Uterus (tissue), 4 donors: ENCODE measurements around the gene ST6GALNAC5. TPM values are rescaled to one million over a fixed set of nuclear protein-coding genes. Genes with fewer than 3 reads are reported as not detected.

Experiments used
- DNase-seq, 2 donors: peaks; one replicate each; pipeline ENCODE4 v3.0.0-alpha.2; 2019 to 2020
- H3K27ac ChIP-seq, 2 donors: fragments of 200-600 bp; sonication (generic); 1 replicate in 1 of 2; 2 replicates in 1 of 2; pipeline ENCODE4 v1.5.1; 2016 to 2018
- H3K27me3 ChIP-seq, 2 donors: fragments of 200-600 bp; sonication (generic); one replicate each; pipeline ENCODE4 v1.5.1; 2018 to 2019; ENCODE audit warnings: control low read depth in 1 of 2
- H3K36me3 ChIP-seq, 2 donors: fragments of 200-600 bp; sonication (generic); one replicate each; pipeline ENCODE4 v1.5.1; 2019; ENCODE audit warnings: control low read depth in 1 of 2
- H3K4me1 ChIP-seq, 2 donors: fragments of 200-600 bp; sonication (generic); one replicate each; pipeline ENCODE4 v1.5.1; 2018 to 2019; ENCODE audit warnings: control low read depth in 1 of 2
- H3K4me3 ChIP-seq, 2 donors: fragments of 200-600 bp; sonication (generic); 1 replicate in 1 of 2; 2 replicates in 1 of 2; pipeline ENCODE4 v1.5.1; 2018 to 2019; ENCODE audit warnings: mild to moderate bottlenecking in 1 of 2
- H3K9me3 ChIP-seq, 2 donors: fragments of 200-600 bp; sonication (generic); one replicate each; pipeline ENCODE4 v1.5.1; 2019; ENCODE audit warnings: control low read depth in 1 of 2
- CTCF ChIP-seq, 4 experiments: fragments of 200-600 bp in 2 of 4; fragments of 450-650 bp in 2 of 4; sonication (generic) in 2 of 4; IDR thresholded peaks; one replicate each; pipeline ENCODE4 v1.5.1; 2016 to 2019; ENCODE audit warnings: antibody characterized with exemption in 4 of 4, mild to moderate bottlenecking in 2 of 4, moderate library complexity in 1 of 4
- POLR2A ChIP-seq, 2 donors: fragments of 450-650 bp; IDR thresholded peaks; one replicate each; pipeline ENCODE4 v1.6.1; 2016; ENCODE audit warnings: antibody characterized with exemption in 2 of 2, mild to moderate bottlenecking in 1 of 2, moderate library complexity in 1 of 2
- intact Hi-C: fragments of 100-400 bp; cut with DNase I; formaldehyde crosslinking; loops from one replicate; pipeline ENCODE4 v1.15.1; 2023; ENCODE audit warnings: low total_unique reads
- total RNA-seq, 4 donors: library from RNA; depleted of rRNA in 3 of 4; stranded (reverse); fragments of >200 nt in 3 of 4; gene quantifications; one replicate each; pipeline versions ENCODE4 v1.1.0 to v1.2.4, GENCODE V29; 2014 to 2023
- donor health status: DM: yes; HTN: yes; CAD: no.

The ST6GALNAC5 gene
- total RNA-seq, 4 donors from 2014 or later = 1.4 to 6.4 TPM; not detected in 2

DNA sequence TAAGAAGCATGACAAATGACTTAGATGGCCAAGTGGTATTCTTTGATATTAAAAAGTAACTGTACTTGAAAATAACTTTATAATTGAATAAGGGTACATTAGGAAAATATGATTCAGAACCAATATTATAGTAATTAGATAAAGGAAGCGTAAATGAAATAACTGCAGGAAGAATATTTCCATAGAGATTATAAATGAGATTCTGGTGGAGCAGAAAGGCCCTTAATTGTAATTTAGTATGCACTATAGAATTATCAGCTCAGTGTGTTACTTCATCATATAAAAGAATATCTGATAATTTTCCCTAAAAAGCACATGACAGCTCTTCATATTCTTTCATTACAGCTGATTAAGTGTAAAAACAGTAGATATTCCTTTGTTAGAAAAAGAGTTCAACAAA lies 180.3 kb downstream of the ST6GALNAC5 start:
- intact Hi-C loops = no loop called here
- Histone ChIP-seq H3K4me1 (no peaks in the 10 kb centered on the region), H3K27me3 (no peaks in the 10 kb centered on the region), H3K27ac (no peak overlapping the region), H3K9me3 (no peaks in the 10 kb centered on the region), H3K36me3 (no peaks in the 10 kb centered on the region), H3K4me3 (no peak overlapping the region)
- TF ChIP-seq CTCF (IDR thresholded peaks at IDR 0.05) (no peak), POLR2A (IDR thresholded peaks at IDR 0.05) (no peak)
- DNase-seq = no peak

GRCh38 chr1:77047978-77048614 lies 180.8 kb downstream of the ST6GALNAC5 start:
- DNase-seq = no peak
- H3K4me1 ChIP-seq = no peaks in the 10 kb centered on the region
- no peak overlapping the region for H3K4me3 ChIP-seq
- H3K27ac ChIP-seq = no peak overlapping the region
- no peak for TF ChIP-seq POLR2A (IDR thresholded peaks at IDR 0.05)
- no peak for TF ChIP-seq CTCF (IDR thresholded peaks at IDR 0.05)
- H3K27me3 ChIP-seq = no peaks in the 10 kb centered on the region
- H3K9me3 ChIP-seq = no peaks in the 10 kb centered on the region
- intact Hi-C loops = no loop called here
- no peaks in the 10 kb centered on the region for H3K36me3 ChIP-seq

GRCh38 chr1:77048615-77049005 lies 181.3 kb downstream of the ST6GALNAC5 start:
- Histone ChIP-seq H3K9me3 (no peaks in the 10 kb centered on the region), H3K36me3 (no peaks in the 10 kb centered on the region), H3K4me3 (no peak overlapping the region), H3K27ac (no peak overlapping the region), H3K27me3 (no peaks in the 10 kb centered on the region), H3K4me1 (no peaks in the 10 kb centered on the region)
- no peak for DNase-seq
- TF ChIP-seq CTCF (IDR thresholded peaks at IDR 0.05) = no peak
- no peak for TF ChIP-seq POLR2A (IDR thresholded peaks at IDR 0.05)
- intact Hi-C loops = no loop called here

- Histone ChIP-seq H3K4me1 (no peaks in the 10 kb centered on the region), H3K4me3 (no peak overlapping the region), H3K36me3 (no peaks in the 10 kb centered on the region), H3K27ac (no peak overlapping the region), H3K9me3 (no peaks in the 10 kb centered on the region), H3K27me3 (no peaks in the 10 kb centered on the region)
- intact Hi-C loops = no loop called here
- TF ChIP-seq POLR2A (IDR thresholded peaks at IDR 0.05) (no peak), CTCF (IDR thresholded peaks at IDR 0.05) (no peak)
- DNase-seq = no peak
These were observed 184.1 kb downstream of the ST6GALNAC5 start for GRCh38 chr1:77051425-77051824.

GRCh38 chr1:77056525-77056924 lies 189.2 kb downstream of the ST6GALNAC5 start:
- Histone ChIP-seq H3K36me3 (no peaks in the 10 kb centered on the region), H3K9me3 (no peaks in the 10 kb centered on the region), H3K27ac (no peak overlapping the region), H3K27me3 (no peaks in the 10 kb centered on the region), H3K4me1 (no peaks in the 10 kb centered on the region), H3K4me3 (no peak overlapping the region)
- TF ChIP-seq CTCF (IDR thresholded peaks at IDR 0.05) (no peak), POLR2A (IDR thresholded peaks at IDR 0.05) (no peak)
- intact Hi-C loops = no loop called here
- no peak for DNase-seq
